HG03060 (cell line): ENCODE measurements around the gene SLC51A.
"Not testable (repeated sequence)": the region's sequence is repeated elsewhere in the genome, so short reads cannot be mapped to it uniquely, and the experiment has no call there.

Experiments
- ATAC-seq: cut with Tn5 transposase; IDR thresholded peaks from one replicate; pipeline ENCODE4 v1.9.1; 2021; ENCODE audit warnings: low read depth, moderate number of reproducible peaks; ENCODE audit not compliant: unreplicated experiment

SLC51A gene

GRCh38 chr3:196216089-196216564 lies at the start of gene SLC51A:
Gene SLC51A (plus strand): TSS chr3:196216534. CDS start chr3:196216713, 179 bp downstream.
- ATAC-seq, result no peak

GRCh38 chr3:196166741-196167140 lies 49.6 kb upstream of the SLC51A start:
- no peak for ATAC-seq

GRCh38 chr3:196168808-196169391 lies 47.4 kb upstream of the SLC51A start:
- ATAC-seq, result no peak

GRCh38 chr3:196169836-196170240 lies 46.5 kb upstream of the SLC51A start:
- ATAC-seq, result no peak

GRCh38 chr3:196170296-196170695 lies 46.0 kb upstream of the SLC51A start:
- ATAC-seq, result not testable (repeated sequence)

- no peak for ATAC-seq
Measured at GRCh38 chr3:196174652-196175051, 41.7 kb upstream of the SLC51A start.

GRCh38 chr3:196175116-196175625 lies 41.2 kb upstream of the SLC51A start:
- no peak for ATAC-seq

GRCh38 chr3:196175722-196176121 lies 40.6 kb upstream of the SLC51A start:
- ATAC-seq, result no peak

GRCh38 chr3:196177567-196177966 lies 38.8 kb upstream of the SLC51A start:
- no peak for ATAC-seq

GRCh38 chr3:196177967-196178366 lies 38.4 kb upstream of the SLC51A start:
- no peak for ATAC-seq

GRCh38 chr3:196178993-196179379 lies 37.3 kb upstream of the SLC51A start:
- ATAC-seq, result no peak

GRCh38 chr3:196179380-196180308 lies 36.7 kb upstream of the SLC51A start:
- ATAC-seq, result peak; percentile 75

- ATAC-seq, result no peak
Measured at GRCh38 chr3:196180346-196180745, 36.0 kb upstream of the SLC51A start.

- ATAC-seq, result no peak
Measured at GRCh38 chr3:196181127-196181546, 35.2 kb upstream of the SLC51A start.

GRCh38 chr3:196184169-196184432 lies 32.2 kb upstream of the SLC51A start:
- not testable (repeated sequence) for ATAC-seq

- no peak for ATAC-seq
Measured at GRCh38 chr3:196184881-196185280, 31.5 kb upstream of the SLC51A start.

- no peak for ATAC-seq
Measured at GRCh38 chr3:196186651-196187573, 29.4 kb upstream of the SLC51A start.

GRCh38 chr3:196189566-196190347 lies 26.6 kb upstream of the SLC51A start:
- no peak for ATAC-seq

GRCh38 chr3:196192036-196192523 lies 24.3 kb upstream of the SLC51A start:
- ATAC-seq, result no peak
